Loucy (cell line): ENCODE data around the gene ASTN2.

Experiments used
- EZH2phosphoT487 ChIP-seq: fragments of 200-600 bp; IDR thresholded peaks from 2 replicates; pipeline ENCODE4 v1.6.1; 2018; ENCODE audit warnings: antibody characterized with exemption, mild to moderate bottlenecking, moderate library complexity, borderline replicate concordance
- TF ChIP-seq, protein P1 (sequence below): fragments of 200-600 bp; sonication (generic); conservative IDR thresholded peaks from 2 replicates; pipeline ENCODE4 v1.5.1; 2014; ENCODE audit warnings: mild to moderate bottlenecking, antibody characterized with exemption, low read length

DNA sequence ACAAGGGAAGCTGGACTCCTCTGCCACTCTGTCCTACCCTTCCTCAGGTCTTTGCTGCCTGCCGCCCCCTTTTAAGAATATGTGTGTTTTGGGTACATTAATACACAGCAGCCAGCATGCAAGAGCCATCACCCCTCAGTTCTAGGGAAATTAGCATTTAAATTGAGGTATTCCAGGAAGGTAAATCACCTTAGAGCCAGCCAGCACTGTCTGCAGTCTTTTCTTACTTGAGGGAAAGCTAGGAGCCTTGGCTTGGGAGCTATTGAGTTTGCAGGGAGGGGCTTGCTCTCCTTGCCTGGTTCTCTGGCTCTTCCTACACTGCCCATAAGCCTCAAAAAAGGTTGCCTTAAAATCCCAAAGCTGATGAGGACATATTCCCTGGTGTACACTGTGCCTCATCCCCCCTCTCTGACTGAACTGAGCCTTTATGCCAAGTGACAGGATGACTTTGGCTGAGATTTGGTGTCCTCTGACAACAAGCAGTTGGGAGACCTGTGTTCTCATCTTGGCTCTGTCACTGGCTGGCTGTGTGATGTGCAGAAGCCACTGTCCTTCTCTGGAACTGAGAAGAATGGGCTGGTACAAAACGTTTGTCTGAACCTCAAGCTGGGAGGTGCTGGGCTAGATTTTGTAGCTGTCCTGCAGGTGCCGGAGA is 673.6 kb downstream of the ASTN2 start:
- TF ChIP-seq, protein P1, sequence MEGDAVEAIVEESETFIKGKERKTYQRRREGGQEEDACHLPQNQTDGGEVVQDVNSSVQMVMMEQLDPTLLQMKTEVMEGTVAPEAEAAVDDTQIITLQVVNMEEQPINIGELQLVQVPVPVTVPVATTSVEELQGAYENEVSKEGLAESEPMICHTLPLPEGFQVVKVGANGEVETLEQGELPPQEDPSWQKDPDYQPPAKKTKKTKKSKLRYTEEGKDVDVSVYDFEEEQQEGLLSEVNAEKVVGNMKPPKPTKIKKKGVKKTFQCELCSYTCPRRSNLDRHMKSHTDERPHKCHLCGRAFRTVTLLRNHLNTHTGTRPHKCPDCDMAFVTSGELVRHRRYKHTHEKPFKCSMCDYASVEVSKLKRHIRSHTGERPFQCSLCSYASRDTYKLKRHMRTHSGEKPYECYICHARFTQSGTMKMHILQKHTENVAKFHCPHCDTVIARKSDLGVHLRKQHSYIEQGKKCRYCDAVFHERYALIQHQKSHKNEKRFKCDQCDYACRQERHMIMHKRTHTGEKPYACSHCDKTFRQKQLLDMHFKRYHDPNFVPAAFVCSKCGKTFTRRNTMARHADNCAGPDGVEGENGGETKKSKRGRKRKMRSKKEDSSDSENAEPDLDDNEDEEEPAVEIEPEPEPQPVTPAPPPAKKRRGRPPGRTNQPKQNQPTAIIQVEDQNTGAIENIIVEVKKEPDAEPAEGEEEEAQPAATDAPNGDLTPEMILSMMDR, result no peak
- no peak for TF ChIP-seq EZH2phosphoT487
